ENCODE results near the gene TPSD1. TPM values are rescaled to one million over a fixed set of nuclear protein-coding genes. Genes with fewer than 3 reads are reported as not detected.
"Not testable (repeated sequence)": the region's sequence is repeated elsewhere in the genome, so short reads cannot be mapped to it uniquely, and the experiment has no call there.

Gene TPSD1
- total RNA-seq, 5 donors from 2014 or later (not counting 1 experiment from before 2014, with no cell fraction given), result 0.28 to 0.40 (median 0.31) TPM; not detected in 1

DNA sequence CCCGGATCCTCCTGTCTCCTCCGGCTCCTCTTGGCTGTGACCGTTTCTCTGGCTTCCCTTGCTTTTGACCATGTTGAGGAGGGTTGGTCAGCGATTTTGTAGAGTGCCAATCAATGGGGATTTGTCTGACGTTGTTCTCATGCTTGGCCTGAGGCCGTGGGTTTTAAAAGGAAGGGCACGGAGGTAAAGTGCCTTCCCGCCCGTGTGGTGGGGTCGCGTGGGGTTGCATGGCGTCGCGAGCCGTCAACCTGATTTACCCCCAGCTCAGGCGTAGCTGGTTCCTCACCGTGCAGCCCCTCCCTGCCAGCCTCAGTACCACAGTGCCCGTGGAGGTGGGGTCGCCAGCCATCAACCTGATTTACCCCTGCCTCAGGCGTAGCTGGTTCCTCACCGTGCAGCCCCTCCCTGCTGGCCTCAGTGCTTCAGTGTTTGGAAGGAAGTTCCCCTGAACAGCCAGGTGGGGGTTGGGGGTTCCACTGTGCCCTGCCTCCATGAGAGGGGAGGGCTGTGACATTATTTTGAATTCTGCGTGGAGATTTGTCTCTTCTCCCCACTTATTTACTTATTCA is 10.3 kb upstream of the TPSD1 start:
- peaks cover 0 to 11% of the 10 kb centered on the region in 2 experiments for H3K4me1 ChIP-seq (ENCODE audit: control insufficient read depth in 1 of 2, extremely low read depth in 1 of 2, insufficient read depth in 2 of 2, low read length in 2 of 2)
- H3K27ac ChIP-seq (ENCODE audit: low read length), result no peak overlapping the region
- Mint-ChIP-seq H3K36me3 (no peaks in the 10 kb centered on the region), H3K4me1 (peaks cover 0 to 5% (median 0%) of the 10 kb centered on the region in 3 donors), H3K9me3 (no peaks in the 10 kb centered on the region), H3K4me3 (no peak overlapping the region), H3K27ac (no peak overlapping the region), H3K27me3 (peaks cover 0 to 9% of the 10 kb centered on the region in 2 donors)
- ChIA-PET POLR2A (no interaction called here), CTCF (no interaction called here)
- peaks cover 0 to 24% of the 10 kb centered on the region in 2 experiments for H3K27me3 ChIP-seq (replicated peaks in 1 of 2; ENCODE audit: control insufficient read depth in 2 of 2, extremely low read depth in 1 of 2, insufficient read depth in 2 of 2, low read length in 1 of 2)
- H3K36me3 ChIP-seq (ENCODE audit: control insufficient read depth in 2 of 2, extremely low read depth in 1 of 2, insufficient read depth in 1 of 2, low read length in 1 of 2), result no peaks in the 10 kb centered on the region
- DNase-seq, result no peak
- no peak for ATAC-seq (replicated peaks in 1 of 4)
- H3K9me3 ChIP-seq, result no peaks in the 10 kb centered on the region
- no peak overlapping the region for H3K4me3 ChIP-seq (ENCODE audit: control insufficient read depth in 1 of 2, extremely low read depth in 1 of 2, low read length in 1 of 2)
- WGBS (ENCODE audit: insufficient coverage), result 8% methylated on average over 14 of the region's 22 CpGs

DNA sequence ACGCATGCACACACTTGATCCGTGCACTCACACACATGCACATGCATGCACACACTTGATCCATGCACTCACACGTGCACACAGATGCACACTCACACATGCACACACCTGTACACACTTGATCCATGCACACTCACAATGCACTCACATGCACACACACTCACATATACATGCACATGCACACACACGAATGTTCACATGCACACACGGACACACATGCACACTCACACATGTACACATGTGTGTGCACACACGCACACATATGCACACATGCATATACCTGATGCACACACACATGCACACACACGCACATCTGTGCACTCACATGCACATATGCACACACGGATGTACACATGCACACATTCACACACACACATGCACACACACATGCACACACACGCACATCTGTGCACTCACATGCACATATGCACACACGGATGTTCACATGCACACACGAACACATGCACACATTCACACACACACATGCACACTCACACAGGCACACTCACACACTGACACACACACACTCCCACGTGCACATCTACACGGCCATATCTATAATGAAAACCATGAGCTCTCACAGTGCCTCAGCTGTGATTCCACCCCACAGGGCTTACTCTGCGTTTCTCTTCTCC is 7.8 kb upstream of the TPSD1 start:
- DNase-seq; H3K36me3 Mint-ChIP-seq; H3K4me3 Mint-ChIP-seq; ATAC-seq (replicated peaks in 1 of 4); H3K9me3 ChIP-seq; H3K36me3 ChIP-seq (ENCODE audit: control insufficient read depth in 2 of 2, extremely low read depth in 1 of 2, insufficient read depth in 1 of 2, low read length in 1 of 2); H3K4me3 ChIP-seq (ENCODE audit: control insufficient read depth in 1 of 2, extremely low read depth in 1 of 2, low read length in 1 of 2); H3K27me3 Mint-ChIP-seq; H3K9me3 Mint-ChIP-seq; POLR2A ChIA-PET; H3K4me1 Mint-ChIP-seq; H3K27ac ChIP-seq (ENCODE audit: low read length); CTCF ChIA-PET; H3K27ac Mint-ChIP-seq: not testable (repeated sequence)
- Histone ChIP-seq H3K4me1 (ENCODE audit: control insufficient read depth in 1 of 2, extremely low read depth in 1 of 2, insufficient read depth in 2 of 2, low read length in 2 of 2) (peaks cover 0 to 11% of the 10 kb centered on the region in 2 experiments), H3K27me3 (replicated peaks in 1 of 2; ENCODE audit: control insufficient read depth in 2 of 2, extremely low read depth in 1 of 2, insufficient read depth in 2 of 2, low read length in 1 of 2) (peaks cover 0 to 24% of the 10 kb centered on the region in 2 experiments)
- 91% methylated on average over 11 of the region's 14 CpGs for WGBS (ENCODE audit: insufficient coverage)

DNA sequence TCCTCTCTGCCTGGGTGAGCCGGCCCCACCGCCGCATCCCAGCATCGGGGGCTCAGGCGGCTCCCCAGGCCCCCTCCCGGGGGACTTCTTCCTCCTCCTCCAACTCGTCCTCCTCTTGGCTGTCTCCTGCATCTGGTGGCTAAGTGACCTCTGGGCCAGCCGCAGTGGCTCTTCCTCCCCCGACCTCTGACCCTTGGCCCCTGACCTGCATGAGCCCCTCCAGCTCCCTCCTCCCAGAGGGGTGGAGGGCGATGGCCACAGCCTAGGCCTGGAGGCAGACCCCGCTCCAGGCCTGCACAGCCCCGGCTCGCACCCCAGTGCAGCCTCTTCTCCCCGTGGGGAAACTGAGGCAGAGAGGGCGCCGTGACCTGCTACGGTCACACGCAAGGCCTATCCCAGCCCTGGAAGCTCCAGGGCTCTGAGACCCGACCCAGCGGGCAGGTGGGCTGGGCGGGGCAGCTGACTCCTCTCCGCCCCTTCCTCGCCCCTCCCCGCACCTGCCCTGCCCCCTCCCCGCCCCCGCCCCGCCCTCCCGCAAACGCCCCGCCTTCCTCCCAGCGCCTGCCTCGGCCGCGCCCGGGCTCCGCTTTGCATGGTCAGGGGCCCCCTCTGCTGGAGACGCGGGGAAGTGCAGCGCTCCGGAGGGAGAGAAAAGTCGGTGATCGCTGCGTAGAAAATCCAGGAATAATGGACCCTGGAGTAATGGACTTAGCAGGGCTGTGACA is 6.7 kb upstream of the TPSD1 start:
- H3K4me1 Mint-ChIP-seq; H3K4me3 Mint-ChIP-seq; CTCF ChIA-PET; H3K9me3 Mint-ChIP-seq; POLR2A ChIA-PET; H3K27ac ChIP-seq (ENCODE audit: low read length); H3K36me3 Mint-ChIP-seq; H3K4me3 ChIP-seq (ENCODE audit: control insufficient read depth in 1 of 2, extremely low read depth in 1 of 2, low read length in 1 of 2); H3K36me3 ChIP-seq (ENCODE audit: control insufficient read depth in 2 of 2, extremely low read depth in 1 of 2, insufficient read depth in 1 of 2, low read length in 1 of 2); H3K27me3 Mint-ChIP-seq; H3K27ac Mint-ChIP-seq; H3K9me3 ChIP-seq; DNase-seq: not testable (repeated sequence)
- Histone ChIP-seq H3K27me3 (replicated peaks in 1 of 2; ENCODE audit: control insufficient read depth in 2 of 2, extremely low read depth in 1 of 2, insufficient read depth in 2 of 2, low read length in 1 of 2) (peaks cover 0 to 21% of the 10 kb centered on the region in 2 experiments), H3K4me1 (ENCODE audit: control insufficient read depth in 1 of 2, extremely low read depth in 1 of 2, insufficient read depth in 2 of 2, low read length in 2 of 2) (peaks cover 0 to 11% of the 10 kb centered on the region in 2 experiments)
- WGBS (ENCODE audit: insufficient coverage), result no CpG with 5 or more reads among the region's 43 CpGs
- ATAC-seq (replicated peaks in 1 of 4), result peak; percentile 71 to 86 (median 78)

DNA sequence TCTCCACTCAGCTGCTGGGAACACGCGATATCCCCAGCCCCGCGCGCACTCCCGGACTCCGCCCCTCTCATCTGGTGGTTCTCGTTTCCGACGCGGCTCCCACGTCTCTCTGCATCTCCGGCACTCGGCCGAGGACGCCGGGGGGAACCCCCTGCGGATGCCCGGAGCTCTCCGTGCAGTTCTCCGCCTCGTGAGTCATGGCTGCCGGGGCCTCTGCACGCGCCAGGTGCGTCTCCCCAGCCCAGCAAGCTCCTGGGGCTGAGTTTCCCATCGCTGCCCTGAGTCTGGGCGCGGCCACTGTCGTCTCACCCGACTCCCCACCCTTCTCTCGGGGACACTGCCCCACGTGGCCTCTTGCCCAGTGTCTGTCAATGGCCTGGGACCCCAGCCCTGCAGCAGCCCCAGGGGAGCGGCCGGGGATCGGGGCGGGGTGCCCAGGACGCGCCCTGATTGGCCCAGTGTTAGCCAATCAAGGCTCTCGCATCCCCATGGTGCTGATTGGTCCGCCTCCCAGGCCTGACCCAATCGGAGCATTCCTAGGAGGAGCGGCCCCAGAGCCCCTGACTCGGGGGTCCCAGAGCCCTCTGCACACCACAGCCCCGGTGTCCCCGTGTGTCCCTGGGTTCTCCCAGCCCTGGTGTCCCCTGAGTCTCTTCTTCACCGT is 2.0 kb upstream of the TPSD1 start:
- peaks cover 8 to 11% of the 10 kb centered on the region in 2 donors for H3K27me3 Mint-ChIP-seq
- H3K27ac ChIP-seq (ENCODE audit: low read length); H3K4me1 Mint-ChIP-seq; H3K4me3 ChIP-seq (ENCODE audit: control insufficient read depth in 1 of 2, extremely low read depth in 1 of 2, low read length in 1 of 2); H3K4me3 Mint-ChIP-seq; H3K9me3 ChIP-seq; H3K36me3 Mint-ChIP-seq; H3K9me3 Mint-ChIP-seq; H3K36me3 ChIP-seq (ENCODE audit: control insufficient read depth in 2 of 2, extremely low read depth in 1 of 2, insufficient read depth in 1 of 2, low read length in 1 of 2); DNase-seq; H3K27ac Mint-ChIP-seq; CTCF ChIA-PET; POLR2A ChIA-PET; H3K4me1 ChIP-seq (ENCODE audit: control insufficient read depth in 1 of 2, extremely low read depth in 1 of 2, insufficient read depth in 2 of 2, low read length in 2 of 2): not testable (repeated sequence)
- no CpG with 5 or more reads among the region's 47 CpGs for WGBS (ENCODE audit: insufficient coverage)
- peaks cover 0 to 25% of the 10 kb centered on the region in 2 experiments for H3K27me3 ChIP-seq (replicated peaks in 1 of 2; ENCODE audit: control insufficient read depth in 2 of 2, extremely low read depth in 1 of 2, insufficient read depth in 2 of 2, low read length in 1 of 2)
- ATAC-seq (replicated peaks in 1 of 4), result peak in 1 of 4 experiments; percentile 52

DNA sequence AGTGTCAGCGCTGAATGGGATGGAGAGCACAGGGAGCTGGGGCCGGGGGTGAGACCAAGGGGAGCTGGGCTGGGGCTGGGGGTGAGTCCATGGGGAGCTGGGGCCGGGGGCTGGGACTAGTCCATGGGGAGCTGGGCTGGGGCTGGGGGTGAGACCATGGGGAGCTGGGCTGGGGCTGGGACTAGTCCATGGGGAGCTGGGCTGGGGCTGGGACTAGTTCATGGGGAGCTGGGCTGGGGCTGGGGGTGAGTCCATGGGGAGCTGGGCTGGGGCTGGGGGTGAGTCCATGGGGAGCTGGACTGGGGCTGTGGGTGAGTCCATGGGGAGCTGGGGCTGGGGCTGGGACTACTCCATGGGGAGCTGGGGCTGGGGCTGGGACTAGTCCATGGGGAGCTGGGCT is 1.0 kb upstream of the TPSD1 start:
- H3K9me3 ChIP-seq; H3K9me3 Mint-ChIP-seq; H3K27ac Mint-ChIP-seq; DNase-seq; H3K4me3 Mint-ChIP-seq; H3K27ac ChIP-seq (ENCODE audit: low read length); H3K4me3 ChIP-seq (ENCODE audit: control insufficient read depth in 1 of 2, extremely low read depth in 1 of 2, low read length in 1 of 2); H3K36me3 ChIP-seq (ENCODE audit: control insufficient read depth in 2 of 2, extremely low read depth in 1 of 2, insufficient read depth in 1 of 2, low read length in 1 of 2); H3K4me1 Mint-ChIP-seq; POLR2A ChIA-PET; H3K36me3 Mint-ChIP-seq; ATAC-seq (replicated peaks in 1 of 4): not testable (repeated sequence)
- Histone ChIP-seq H3K4me1 (ENCODE audit: control insufficient read depth in 1 of 2, extremely low read depth in 1 of 2, insufficient read depth in 2 of 2, low read length in 2 of 2) (peaks cover 0 to 10% of the 10 kb centered on the region in 2 experiments), H3K27me3 (replicated peaks in 1 of 2; ENCODE audit: control insufficient read depth in 2 of 2, extremely low read depth in 1 of 2, insufficient read depth in 2 of 2, low read length in 1 of 2) (peaks cover 0 to 34% of the 10 kb centered on the region in 2 experiments)
- H3K27me3 Mint-ChIP-seq, result peaks cover 12 to 15% of the 10 kb centered on the region in 2 donors
- CTCF ChIA-PET, result interaction anchor here in 1 of 2 donors (0.7 kb wide), 1 partner anchor 99 kb away, joined by 3 read pairs; no protein-coding TSS in a partner anchor
- WGBS (ENCODE audit: insufficient coverage), result 73% methylated on average over 3 of the region's 3 CpGs

DNA sequence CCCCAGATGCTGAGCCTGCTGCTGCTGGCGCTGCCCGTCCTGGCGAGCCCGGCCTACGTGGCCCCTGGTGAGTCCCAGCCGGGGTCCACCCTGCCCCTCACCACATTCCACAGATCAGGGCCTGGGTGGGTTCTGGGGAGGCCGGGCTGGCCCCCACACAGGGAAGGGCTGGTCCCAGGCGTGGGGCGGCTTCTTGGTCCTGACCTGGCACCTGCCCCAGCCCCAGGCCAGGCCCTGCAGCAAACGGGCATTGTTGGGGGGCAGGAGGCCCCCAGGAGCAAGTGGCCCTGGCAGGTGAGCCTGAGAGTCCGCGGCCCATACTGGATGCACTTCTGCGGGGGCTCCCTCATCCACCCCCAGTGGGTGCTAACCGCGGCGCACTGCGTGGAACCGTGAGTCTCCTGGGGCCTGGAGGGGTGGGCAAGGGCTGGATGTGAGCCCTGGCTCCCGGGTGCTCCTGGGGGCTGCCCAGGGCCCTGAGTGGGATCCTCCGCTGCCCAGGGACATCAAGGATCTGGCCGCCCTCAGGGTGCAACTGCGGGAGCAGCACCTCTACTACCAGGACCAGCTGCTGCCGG is 516 bp downstream of the TPSD1 start:
- H3K27me3 Mint-ChIP-seq, result peaks cover 19 to 22% of the 10 kb centered on the region in 2 donors
- H3K4me3 ChIP-seq (ENCODE audit: control insufficient read depth in 1 of 2, extremely low read depth in 1 of 2, low read length in 1 of 2); H3K4me1 Mint-ChIP-seq; DNase-seq; H3K27ac ChIP-seq (ENCODE audit: low read length); H3K36me3 Mint-ChIP-seq; CTCF ChIA-PET; H3K9me3 ChIP-seq; H3K4me3 Mint-ChIP-seq; POLR2A ChIA-PET; H3K9me3 Mint-ChIP-seq; ATAC-seq (replicated peaks in 1 of 4); H3K27ac Mint-ChIP-seq; H3K36me3 ChIP-seq (ENCODE audit: control insufficient read depth in 2 of 2, extremely low read depth in 1 of 2, insufficient read depth in 1 of 2, low read length in 1 of 2): not testable (repeated sequence)
- peaks cover 0 to 10% of the 10 kb centered on the region in 2 experiments for H3K4me1 ChIP-seq (ENCODE audit: control insufficient read depth in 1 of 2, extremely low read depth in 1 of 2, insufficient read depth in 2 of 2, low read length in 2 of 2)
- WGBS (ENCODE audit: insufficient coverage), result 17% methylated on average over 1 of the region's 23 CpGs
- peaks cover 0 to 50% of the 10 kb centered on the region in 2 experiments for H3K27me3 ChIP-seq (replicated peaks in 1 of 2; ENCODE audit: control insufficient read depth in 2 of 2, extremely low read depth in 1 of 2, insufficient read depth in 2 of 2, low read length in 1 of 2)
